Kidney epithelial cell (primary cell): ENCODE results near the gene SNAI3. TPM values are rescaled to one million over a fixed set of nuclear protein-coding genes. Genes with fewer than 3 reads are reported as not detected.

Experiments
- total RNA-seq: library from RNA; depleted of rRNA; stranded (reverse); fragments of >200 nt; gene quantifications from 2 replicates; pipeline ENCODE4 v1.2.3, GENCODE V29; 2015

The SNAI3 gene
- total RNA-seq, 1 donor from 2014 or later: 1.1 TPM

Other genes with a start within 250 kb of the SNAI3 start
- 3.7 and 6.2 TPM in 2 replicates for gene ZFPM1, start 233.2 kb downstream of the SNAI3 start, total RNA-seq
- gene ZC3H18, start 116.1 kb downstream of the SNAI3 start, total RNA-seq: 20.2 and 22.2 TPM in 2 replicates
- gene IL17C, start 47.9 kb downstream of the SNAI3 start, total RNA-seq: 0.29 and 1.4 TPM in 2 replicates
- 734 and 1,005 TPM in 2 replicates for gene CYBA, start 35.5 kb downstream of the SNAI3 start, total RNA-seq
- 102 TPM in 2 replicates for gene MVD, start 23.4 kb downstream of the SNAI3 start, total RNA-seq
- gene RNF166, start 19.9 kb upstream of the SNAI3 start, total RNA-seq: 30.3 and 33.0 TPM in 2 replicates
- gene CTU2, start 20.0 kb upstream of the SNAI3 start, total RNA-seq: 12.8 and 17.1 TPM in 2 replicates
- 309 and 349 TPM in 2 replicates for gene PIEZO1, start 98.7 kb upstream of the SNAI3 start, total RNA-seq
- gene CDT1, start 117.3 kb upstream of the SNAI3 start, total RNA-seq: 11.3 and 14.5 TPM in 2 replicates
- 204 and 218 TPM in 2 replicates for gene APRT, start 125.4 kb upstream of the SNAI3 start, total RNA-seq
- gene GALNS, start 170.4 kb upstream of the SNAI3 start, total RNA-seq: 23.6 and 30.4 TPM in 2 replicates
- gene TRAPPC2L, start 170.6 kb upstream of the SNAI3 start, total RNA-seq: 50.1 and 59.4 TPM in 2 replicates
- not detected in 2 replicates for gene PABPN1L, start 180.2 kb upstream of the SNAI3 start, total RNA-seq